WTC11 (cell line): ENCODE measurements around the gene SH3D21. TPM values are rescaled to one million over a fixed set of nuclear protein-coding genes. Genes with fewer than 3 reads are reported as not detected.

Experiments
- ATAC-seq: fragments of 200-7000 bp; cut with Tn5 transposase; 2 replicates; pipeline ENCODE4 v1.10.0; 2021; ENCODE audit warnings: mild to moderate bottlenecking, moderate library complexity
- CTCF ChIA-PET: fragments of 300-600 bp; sonication (Branson Sonifier 250); formaldehyde crosslinking; loops from one replicate; lab custom pipeline; 2021; ENCODE audit warnings: antibody characterized with exemption; lab: Charles Lee
- POLR2A ChIA-PET: fragments of 350-600 bp; sonication (Branson Sonifier 250); formaldehyde crosslinking; loops from one replicate; lab custom pipeline; 2021; ENCODE audit warnings: antibody characterized with exemption; lab: Charles Lee
- DNase-seq: peaks from one replicate; pipeline ENCODE4 v3.0.0; 2021; ENCODE audit warnings: low spot score
- H3K27ac Mint-ChIP-seq: 2 replicates; pipeline ENCODE4 v1.8.0; 2021; ENCODE audit warnings: mixed read lengths
- H3K27me3 Mint-ChIP-seq: 2 replicates; pipeline ENCODE4 v1.8.0; 2021; ENCODE audit warnings: low read depth, mild to moderate bottlenecking, moderate library complexity, mixed read lengths
- H3K36me3 Mint-ChIP-seq: 2 replicates; pipeline ENCODE4 v1.8.0; 2021; ENCODE audit warnings: mixed read lengths
- H3K4me1 Mint-ChIP-seq: 2 replicates; pipeline ENCODE4 v1.8.0; 2022; ENCODE audit warnings: mixed read lengths
- H3K4me3 Mint-ChIP-seq: 2 replicates; pipeline ENCODE4 v1.8.0; 2021; ENCODE audit warnings: mild to moderate bottlenecking, moderate library complexity, mixed read lengths
- H3K9me3 Mint-ChIP-seq: 2 replicates; pipeline ENCODE4 v1.8.0; 2021; ENCODE audit warnings: mixed read lengths
- ATF1 ChIP-seq: sonication (generic); formaldehyde crosslinking; IDR thresholded peaks from 2 replicates; pipeline ENCODE4 v1.8.1; 2023; ENCODE audit warnings: mild to moderate bottlenecking, moderate library complexity, missing genetic modification reagents
- CREM ChIP-seq: sonication (generic); formaldehyde crosslinking; IDR thresholded peaks from 2 replicates; pipeline ENCODE4 v1.8.1; 2022; ENCODE audit warnings: mild to moderate bottlenecking, missing genetic modification reagents, moderate library complexity
- ELF4 ChIP-seq: sonication (generic); formaldehyde crosslinking; IDR thresholded peaks from 2 replicates; pipeline ENCODE4 v1.8.1; 2022; ENCODE audit warnings: low read depth, mild to moderate bottlenecking, moderate library complexity, missing genetic modification reagents
- EMX1 ChIP-seq: fragments of 250-450 bp; sonication (Bioruptor Pico); IDR thresholded peaks from 2 replicates; pipeline ENCODE4 v1.8.0; 2021; ENCODE audit warnings: mild to moderate bottlenecking
- FOXJ3 ChIP-seq: sonication (generic); formaldehyde crosslinking; IDR thresholded peaks from 2 replicates; pipeline ENCODE4 v1.9.0; 2021; ENCODE audit warnings: missing genetic modification reagents, mild to moderate bottlenecking, borderline replicate concordance
- FOXK1 ChIP-seq: sonication (generic); formaldehyde crosslinking; IDR thresholded peaks from 2 replicates; pipeline ENCODE4 v1.8.0; 2022; ENCODE audit warnings: mild to moderate bottlenecking, moderate library complexity, missing genetic modification reagents
- GABPB1 ChIP-seq: sonication (generic); formaldehyde crosslinking; IDR thresholded peaks from 2 replicates; pipeline ENCODE4 v1.8.1; 2023; ENCODE audit warnings: mild to moderate bottlenecking, missing genetic modification reagents
- MLX ChIP-seq: sonication (generic); formaldehyde crosslinking; IDR thresholded peaks from 2 replicates; pipeline ENCODE4 v1.8.1; 2023; ENCODE audit warnings: mild to moderate bottlenecking, missing genetic modification reagents, moderate library complexity
- NR1H2 ChIP-seq: sonication (generic); formaldehyde crosslinking; IDR thresholded peaks from 2 replicates; pipeline ENCODE4 v1.9.0; 2021; ENCODE audit warnings: mild to moderate bottlenecking, moderate library complexity, missing genetic modification reagents
- NR2C2 ChIP-seq: sonication (generic); formaldehyde crosslinking; IDR thresholded peaks from 2 replicates; pipeline ENCODE4 v1.8.0; 2022; ENCODE audit warnings: mild to moderate bottlenecking, missing genetic modification reagents
- NR3C1 ChIP-seq: sonication (generic); formaldehyde crosslinking; conservative IDR thresholded peaks from 2 replicates; pipeline ENCODE4 v1.8.1; 2023; ENCODE audit warnings: low read depth, mild to moderate bottlenecking, missing genetic modification reagents
- PRDM15 ChIP-seq: sonication (generic); formaldehyde crosslinking; IDR thresholded peaks from 2 replicates; pipeline ENCODE4 v1.8.0; 2022; ENCODE audit warnings: missing genetic modification reagents
- PREB ChIP-seq: sonication (generic); formaldehyde crosslinking; IDR thresholded peaks from 2 replicates; pipeline ENCODE4 v1.8.1; 2022; ENCODE audit warnings: mild to moderate bottlenecking, missing genetic modification reagents, moderate library complexity, borderline replicate concordance
- RELA ChIP-seq: sonication (generic); formaldehyde crosslinking; IDR thresholded peaks from 2 replicates; pipeline ENCODE4 v1.8.1; 2022; ENCODE audit warnings: missing genetic modification reagents, mild to moderate bottlenecking, borderline replicate concordance
- RORB ChIP-seq: fragments of 250-450 bp; sonication (Bioruptor Pico); IDR thresholded peaks from 2 replicates; pipeline ENCODE4 v1.9.0; 2021; ENCODE audit warnings: mild to moderate bottlenecking
- TEAD1 ChIP-seq: sonication (generic); formaldehyde crosslinking; IDR thresholded peaks from 2 replicates; pipeline ENCODE4 v1.8.0; 2022; ENCODE audit warnings: mild to moderate bottlenecking, missing genetic modification reagents
- TEAD4 ChIP-seq: sonication (generic); formaldehyde crosslinking; IDR thresholded peaks from 2 replicates; pipeline ENCODE4 v1.8.0; 2022; ENCODE audit warnings: mild to moderate bottlenecking, missing genetic modification reagents
- ZBTB21 ChIP-seq: sonication (generic); formaldehyde crosslinking; IDR thresholded peaks from 2 replicates; pipeline ENCODE4 v1.8.1; 2023; ENCODE audit warnings: mild to moderate bottlenecking, missing genetic modification reagents, borderline replicate concordance
- ZNF121 ChIP-seq: sonication (generic); formaldehyde crosslinking; IDR thresholded peaks from 2 replicates; pipeline ENCODE4 v1.8.0; 2023; ENCODE audit warnings: missing genetic modification reagents
- ZNF232 ChIP-seq: sonication (generic); formaldehyde crosslinking; IDR thresholded peaks from 2 replicates; pipeline ENCODE4 v1.8.0; 2022; ENCODE audit warnings: mild to moderate bottlenecking, missing genetic modification reagents
- ZNF317 ChIP-seq: sonication (generic); formaldehyde crosslinking; IDR thresholded peaks from 2 replicates; pipeline ENCODE4 v1.8.1; 2023; ENCODE audit warnings: low read depth, mild to moderate bottlenecking, moderate library complexity, missing genetic modification reagents, borderline replicate concordance
- ZNF416 ChIP-seq: fragments of 250-450 bp; sonication (Bioruptor Pico); IDR thresholded peaks from 2 replicates; pipeline ENCODE4 v1.9.0; 2021; ENCODE audit warnings: mild to moderate bottlenecking, inconsistent platforms
- ZNF512 ChIP-seq: sonication (generic); formaldehyde crosslinking; IDR thresholded peaks from 2 replicates; pipeline ENCODE4 v1.8.1; 2022; ENCODE audit warnings: missing genetic modification reagents, borderline replicate concordance
- total RNA-seq: library from RNA; stranded (reverse); gene quantifications from 3 replicates; pipeline ENCODE4 v1.2.3, GENCODE V29; 2021
- TF ChIP-seq, protein P1 (sequence below): sonication (generic); formaldehyde crosslinking; IDR thresholded peaks from 2 replicates; pipeline ENCODE4 v1.8.1; 2023; ENCODE audit warnings: mild to moderate bottlenecking, missing genetic modification reagents
- TF ChIP-seq, protein P2 (sequence below): sonication (generic); formaldehyde crosslinking; IDR thresholded peaks from 2 replicates; pipeline ENCODE4 v1.8.0; 2022; ENCODE audit warnings: mild to moderate bottlenecking, missing genetic modification reagents

Gene SH3D21
- total RNA-seq, 1 experiment from 2014 or later, result 22.1 TPM

GRCh38 chr1:36321119-36321951 lies 15.2 kb downstream of the SH3D21 start:
- CTCF ChIA-PET, result interaction anchor here (0.6 to 4.8 kb wide), 16 partner anchors 15 to 224 kb away, joined by 3 to 32 read pairs (median 4); partner anchors contain the start of genes OSCP1, SH3D21, THRAP3 and TRAPPC3
- Mint-ChIP-seq H3K27me3 (peaks cover 10% of the 10 kb centered on the region), H3K36me3 (peaks cover 6% of the 10 kb centered on the region; the same call in 1 of the 2 replicates), H3K27ac (peak overlapping the region; percentile 97), H3K4me3 (peak overlapping the region; percentile 89), H3K9me3 (no peaks in the 10 kb centered on the region), H3K4me1 (peaks cover 25% of the 10 kb centered on the region)
- POLR2A ChIA-PET, result interaction anchor here (0.7 to 7.3 kb wide), 8 partner anchors 15 to 551 kb away, joined by 3 to 77 read pairs (median 4); partner anchors contain the start of genes CLSPN, LSM10, SH3D21 and STK40
- ATAC-seq, result peak; percentile 61
- DNase-seq, result peak; percentile 91
- TF ChIP-seq NR2C2 (CRISPR knock-in tag), result no peak
- peak; percentile 78; the same call in 1 of the 2 replicates for TF ChIP-seq CREM (CRISPR knock-in tag)
- TF ChIP-seq, protein P1, sequence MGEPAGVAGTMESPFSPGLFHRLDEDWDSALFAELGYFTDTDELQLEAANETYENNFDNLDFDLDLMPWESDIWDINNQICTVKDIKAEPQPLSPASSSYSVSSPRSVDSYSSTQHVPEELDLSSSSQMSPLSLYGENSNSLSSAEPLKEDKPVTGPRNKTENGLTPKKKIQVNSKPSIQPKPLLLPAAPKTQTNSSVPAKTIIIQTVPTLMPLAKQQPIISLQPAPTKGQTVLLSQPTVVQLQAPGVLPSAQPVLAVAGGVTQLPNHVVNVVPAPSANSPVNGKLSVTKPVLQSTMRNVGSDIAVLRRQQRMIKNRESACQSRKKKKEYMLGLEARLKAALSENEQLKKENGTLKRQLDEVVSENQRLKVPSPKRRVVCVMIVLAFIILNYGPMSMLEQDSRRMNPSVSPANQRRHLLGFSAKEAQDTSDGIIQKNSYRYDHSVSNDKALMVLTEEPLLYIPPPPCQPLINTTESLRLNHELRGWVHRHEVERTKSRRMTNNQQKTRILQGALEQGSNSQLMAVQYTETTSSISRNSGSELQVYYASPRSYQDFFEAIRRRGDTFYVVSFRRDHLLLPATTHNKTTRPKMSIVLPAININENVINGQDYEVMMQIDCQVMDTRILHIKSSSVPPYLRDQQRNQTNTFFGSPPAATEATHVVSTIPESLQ (CRISPR knock-in tag), result no peak
- peak; percentile 66; the same call in 1 of the 2 replicates for TF ChIP-seq ZBTB21
- no peak for TF ChIP-seq FOXJ3
- TF ChIP-seq ELF4 (CRISPR knock-in tag), result no peak
- no peak for TF ChIP-seq GABPB1 (CRISPR knock-in tag)
- TF ChIP-seq TEAD4 (CRISPR knock-in tag), result peak; percentile 14
- TF ChIP-seq ZNF121 (CRISPR knock-in tag), result peak; percentile 92
- no peak for TF ChIP-seq NR3C1 (CRISPR knock-in tag)
- TF ChIP-seq FOXK1 (CRISPR knock-in tag), result peak; percentile 62
- TF ChIP-seq PRDM15, result 0 out of 2 replicates have a peak, but pooled peaks have one; percentile 27
- TF ChIP-seq EMX1 (CRISPR knock-in tag), result no peak
- no peak for TF ChIP-seq RELA (CRISPR knock-in tag)
- no peak for TF ChIP-seq ZNF512 (CRISPR knock-in tag)
- TF ChIP-seq ATF1 (CRISPR knock-in tag), result peak; percentile 76; the same call in 1 of the 2 replicates
- TF ChIP-seq PREB (CRISPR knock-in tag), result no peak
- TF ChIP-seq, protein P2, sequence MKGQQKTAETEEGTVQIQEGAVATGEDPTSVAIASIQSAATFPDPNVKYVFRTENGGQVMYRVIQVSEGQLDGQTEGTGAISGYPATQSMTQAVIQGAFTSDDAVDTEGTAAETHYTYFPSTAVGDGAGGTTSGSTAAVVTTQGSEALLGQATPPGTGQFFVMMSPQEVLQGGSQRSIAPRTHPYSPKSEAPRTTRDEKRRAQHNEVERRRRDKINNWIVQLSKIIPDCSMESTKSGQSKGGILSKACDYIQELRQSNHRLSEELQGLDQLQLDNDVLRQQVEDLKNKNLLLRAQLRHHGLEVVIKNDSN (CRISPR knock-in tag), result peak; percentile 49
- no peak for TF ChIP-seq ZNF416 (CRISPR knock-in tag)
- 0 out of 2 replicates have a peak, but pooled peaks have one; percentile 62 for TF ChIP-seq TEAD1
- TF ChIP-seq ZNF317 (CRISPR knock-in tag), result no peak
- TF ChIP-seq ZNF232 (CRISPR knock-in tag), result peak; percentile 89
- TF ChIP-seq NR1H2 (CRISPR knock-in tag), result no peak
- TF ChIP-seq MLX, result no peak
- no peak for TF ChIP-seq RORB (CRISPR knock-in tag)
